ENCODE measurements around the gene RBM46.

The RBM46 gene

DNA sequence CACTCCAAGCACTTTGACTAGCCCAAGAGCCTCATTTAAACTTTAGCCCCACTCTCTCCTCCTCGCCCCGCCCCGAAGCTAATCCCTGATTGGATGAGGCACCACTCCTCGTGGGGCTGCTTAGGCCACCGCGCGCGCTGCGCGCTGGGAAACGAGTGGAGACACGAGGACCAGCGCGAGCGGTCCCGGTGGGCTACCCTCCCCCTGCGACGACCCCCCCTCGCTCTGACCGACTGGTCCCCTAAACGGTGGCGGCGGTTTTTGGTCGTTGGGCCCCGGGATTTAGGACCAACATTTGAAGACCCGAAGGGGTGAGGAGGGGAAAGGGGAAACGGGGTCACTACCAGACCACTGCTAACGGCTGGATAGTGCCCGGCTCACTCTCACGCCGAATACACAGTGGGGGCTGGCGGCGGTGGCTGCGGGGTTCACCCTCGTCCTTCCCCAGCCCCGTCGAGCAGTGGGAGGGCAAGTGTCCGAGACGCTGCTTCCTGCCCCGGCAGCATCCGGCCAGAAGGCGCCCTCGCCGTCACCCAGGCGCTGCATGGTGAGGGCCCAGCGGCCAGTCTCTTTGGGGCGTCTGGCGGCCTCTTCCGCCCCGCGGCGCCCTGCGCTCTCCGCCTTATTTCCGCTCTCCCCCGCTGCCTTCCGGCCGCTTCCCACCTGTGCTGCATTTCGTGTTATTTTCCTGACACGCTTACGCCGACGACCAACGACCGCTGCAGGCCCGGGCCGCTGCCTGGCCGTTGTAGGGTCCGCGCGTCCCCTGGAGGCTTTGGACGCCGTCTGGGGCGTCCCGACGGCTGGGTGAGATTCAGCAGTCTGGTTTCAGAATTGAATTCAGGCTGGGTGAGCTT lies at the start of gene RBM46:
Gene RBM46, plus strand, starts transcription at position 147 of the 857 bp plus-strand sequence. CDS start 15,481 bp downstream, outside the sequence.
- H3K4me2 ChIP-seq = no peak within 1 kb of the TSS
- TF ChIP-seq CTCF (conservative IDR thresholded peaks at IDR 0.05; ENCODE audit: low read depth, low read length) = no peak
- H4K20me1 ChIP-seq (ENCODE audit: insufficient read depth) = no peaks in the 10 kb centered on the region
- no peaks in the 10 kb centered on the region for H3K4me1 ChIP-seq (ENCODE audit: low read depth, poor library complexity, severe bottlenecking)
- H3K4me3 ChIP-seq (IDR thresholded peaks at IDR 0.05; ENCODE audit: insufficient read depth, low read depth, low read length) = no peak within 1 kb of the TSS
- no peaks in the 10 kb centered on the region for H3K27me3 ChIP-seq (ENCODE audit: insufficient read depth, low read depth)
- no peak within 1 kb of the TSS for H3K9ac ChIP-seq
- H3K79me2 ChIP-seq (ENCODE audit: insufficient read depth, low read depth) = no peaks in the 10 kb centered on the region
- no peaks in the 10 kb centered on the region for H3K36me3 ChIP-seq (ENCODE audit: insufficient read depth)
- H2AFZ ChIP-seq (ENCODE audit: low read depth) = no peak within 1 kb of the TSS
- no peak within 1 kb of the TSS for H3K27ac ChIP-seq

DNA sequence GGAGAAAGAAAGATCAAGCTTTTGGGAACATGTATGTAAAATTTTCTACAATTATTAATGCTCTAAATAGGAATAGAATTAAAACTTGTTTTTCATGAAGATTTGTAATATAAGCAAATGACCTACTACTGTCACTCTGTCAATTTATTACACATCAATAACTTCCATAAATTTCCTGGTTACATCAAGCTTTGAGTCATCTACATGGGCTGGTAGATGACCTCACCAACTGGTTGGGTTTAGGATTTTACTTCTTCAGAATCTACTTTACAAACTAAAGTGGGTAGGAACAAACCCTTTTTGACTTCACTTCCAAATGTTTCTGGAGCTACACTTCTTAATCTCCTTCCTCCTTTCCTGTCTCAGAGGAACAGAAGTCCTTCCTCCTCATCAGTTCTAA lies 49.3 kb upstream of the RBM46 start:
- H3K27me3 ChIP-seq (ENCODE audit: insufficient read depth, low read depth) = no peaks in the 10 kb centered on the region
- no peak for TF ChIP-seq CTCF (conservative IDR thresholded peaks at IDR 0.05; ENCODE audit: low read depth, low read length)

DNA sequence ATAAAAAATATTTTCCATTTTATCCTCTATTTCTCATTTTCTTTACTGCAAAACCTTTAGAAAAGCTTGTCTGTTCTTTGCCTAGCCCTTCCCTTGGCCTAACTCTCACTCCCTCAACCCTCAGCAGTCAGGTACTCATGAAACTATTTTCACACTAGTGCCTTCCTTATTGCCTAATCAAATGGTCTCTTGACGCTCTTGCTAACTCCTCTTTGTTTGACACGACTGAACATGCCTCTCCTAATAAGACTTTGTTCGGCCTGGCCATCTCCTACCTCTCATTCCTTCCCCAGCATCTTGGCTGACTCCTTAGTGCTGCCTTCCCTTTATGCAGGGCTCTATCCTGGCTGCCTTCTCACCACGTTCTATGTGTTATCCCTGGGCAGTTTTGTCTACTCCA lies 48.4 kb upstream of the RBM46 start:
- Histone ChIP-seq H3K9ac (no peak overlapping the region), H3K79me2 (ENCODE audit: insufficient read depth, low read depth) (no peaks in the 10 kb centered on the region), H2AFZ (ENCODE audit: low read depth) (no peak overlapping the region), H3K27me3 (ENCODE audit: insufficient read depth, low read depth) (no peaks in the 10 kb centered on the region), H3K4me1 (ENCODE audit: low read depth, poor library complexity, severe bottlenecking) (no peaks in the 10 kb centered on the region), H3K27ac (no peak overlapping the region), H3K4me3 (IDR thresholded peaks at IDR 0.05; ENCODE audit: insufficient read depth, low read depth, low read length) (no peak overlapping the region), H4K20me1 (ENCODE audit: insufficient read depth) (no peaks in the 10 kb centered on the region), H3K36me3 (ENCODE audit: insufficient read depth) (no peaks in the 10 kb centered on the region), H3K4me2 (no peak overlapping the region)
- no peak for TF ChIP-seq CTCF (conservative IDR thresholded peaks at IDR 0.05; ENCODE audit: low read depth, low read length)

More for the DNA sequence above, 49.3 kb upstream of the RBM46 start:
- no peaks in the 10 kb centered on the region for H3K79me2 ChIP-seq (ENCODE audit: insufficient read depth, low read depth)
- H3K4me3 ChIP-seq (IDR thresholded peaks at IDR 0.05; ENCODE audit: insufficient read depth, low read depth, low read length) = no peak overlapping the region
- H3K27ac ChIP-seq = no peak overlapping the region
- H2AFZ ChIP-seq (ENCODE audit: low read depth) = no peak overlapping the region
- H4K20me1 ChIP-seq (ENCODE audit: insufficient read depth) = no peaks in the 10 kb centered on the region
- H3K4me1 ChIP-seq (ENCODE audit: low read depth, poor library complexity, severe bottlenecking) = no peaks in the 10 kb centered on the region
- H3K36me3 ChIP-seq (ENCODE audit: insufficient read depth) = no peaks in the 10 kb centered on the region
- H3K4me2 ChIP-seq = no peak overlapping the region
- no peak overlapping the region for H3K9ac ChIP-seq

GRCh38 chr4:154736770-154737169 lies 44.3 kb upstream of the RBM46 start:
- no peak overlapping the region for H3K4me3 ChIP-seq (IDR thresholded peaks at IDR 0.05; ENCODE audit: insufficient read depth, low read depth, low read length)
- no peaks in the 10 kb centered on the region for H4K20me1 ChIP-seq (ENCODE audit: insufficient read depth)
- H3K9ac ChIP-seq = no peak overlapping the region
- H3K79me2 ChIP-seq (ENCODE audit: insufficient read depth, low read depth) = no peaks in the 10 kb centered on the region
- no peaks in the 10 kb centered on the region for H3K27me3 ChIP-seq (ENCODE audit: insufficient read depth, low read depth)
- H3K36me3 ChIP-seq (ENCODE audit: insufficient read depth) = no peaks in the 10 kb centered on the region
- no peak overlapping the region for H3K4me2 ChIP-seq
- no peaks in the 10 kb centered on the region for H3K4me1 ChIP-seq (ENCODE audit: low read depth, poor library complexity, severe bottlenecking)
- no peak for TF ChIP-seq CTCF (conservative IDR thresholded peaks at IDR 0.05; ENCODE audit: low read depth, low read length)
- no peak overlapping the region for H2AFZ ChIP-seq (ENCODE audit: low read depth)
- no peak overlapping the region for H3K27ac ChIP-seq
